ENCODE measurements around the gene SPATA6L.

Gene SPATA6L

GRCh38 chr9:4667681-4668080, 1.4 kb upstream of the SPATA6L start:
- H3K4me3 ChIP-seq (replicated peaks; ENCODE audit: low read depth, low read length) = no peak overlapping the region
- DNase-seq (ENCODE audit: low read depth) = no peak
- no peak for TF ChIP-seq CTCF (IDR thresholded peaks at IDR 0.05; ENCODE audit: low read length, missing control alignments)

DNA sequence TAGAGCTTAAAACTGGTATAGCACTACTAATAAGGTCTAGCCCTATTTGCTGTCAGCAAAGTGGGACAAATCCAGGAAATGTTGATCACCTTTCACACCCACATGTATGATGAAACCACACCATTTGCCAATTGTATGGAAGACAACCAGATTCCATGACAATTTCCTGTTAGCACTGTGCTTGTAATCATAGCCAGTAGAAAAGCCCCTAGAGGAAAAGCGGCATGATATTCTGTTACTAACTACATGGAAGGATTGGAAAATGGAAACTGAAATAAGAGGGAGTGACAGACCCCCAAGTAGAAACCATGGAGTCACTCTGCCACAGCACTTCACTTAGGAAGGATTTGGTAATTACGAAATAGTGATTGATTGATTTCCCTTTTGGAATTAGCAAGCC, 923 bp downstream of the SPATA6L start:
- H3K4me3 ChIP-seq (replicated peaks; ENCODE audit: low read depth, low read length) = peak overlapping the region; percentile 63
- peak; percentile 87 for DNase-seq (ENCODE audit: low read depth)
- no peak for TF ChIP-seq CTCF (IDR thresholded peaks at IDR 0.05; ENCODE audit: low read length, missing control alignments)

- no peak for TF ChIP-seq CTCF (IDR thresholded peaks at IDR 0.05; ENCODE audit: low read length, missing control alignments)
- no peak for DNase-seq (ENCODE audit: low read depth)
- H3K4me3 ChIP-seq (replicated peaks; ENCODE audit: low read depth, low read length) = no peak overlapping the region
Measured at GRCh38 chr9:4663956-4664355, 2.3 kb downstream of the SPATA6L start.

- H3K4me3 ChIP-seq (replicated peaks; ENCODE audit: low read depth, low read length) = peak overlapping the region; percentile 70
- no peak for DNase-seq (ENCODE audit: low read depth)
- no peak for TF ChIP-seq CTCF (IDR thresholded peaks at IDR 0.05; ENCODE audit: low read length, missing control alignments)
Measured at GRCh38 chr9:4662989-4663792, 3.1 kb downstream of the SPATA6L start.

GRCh38 chr9:4662108-4662988, 3.9 kb downstream of the SPATA6L start, which contains the start of gene PLPP6:
TSS of gene PLPP6 (plus strand) at chr9:4662294. CDS start at chr9:4662376, 82 bp downstream.
- H3K4me3 ChIP-seq (replicated peaks; ENCODE audit: low read depth, low read length) = peak within 1 kb of the TSS; percentile 70
- peak; percentile 84 for DNase-seq (ENCODE audit: low read depth)
- TF ChIP-seq CTCF (IDR thresholded peaks at IDR 0.05; ENCODE audit: low read length, missing control alignments) = peak; percentile 47

- no peak for TF ChIP-seq CTCF (IDR thresholded peaks at IDR 0.05; ENCODE audit: low read length, missing control alignments)
- peak overlapping the region; percentile 70 for H3K4me3 ChIP-seq (replicated peaks; ENCODE audit: low read depth, low read length)
- DNase-seq (ENCODE audit: low read depth) = peak; percentile 55
Measured at GRCh38 chr9:4661611-4662010, 4.7 kb downstream of the SPATA6L start.
